K562 (cell line): ENCODE results near the gene PGM2L1. TPM values are rescaled to one million over a fixed set of nuclear protein-coding genes. Genes with fewer than 3 reads are reported as not detected.

Source experiments
- BRD9 ChIP-seq: fragments of 450-650 bp; IDR thresholded peaks from 2 replicates; pipeline ENCODE4 v1.6.1; 2018; ENCODE audit warnings: low read depth; ENCODE audit not compliant: partially characterized antibody
- CC2D1A ChIP-seq: fragments of 450-650 bp; IDR thresholded peaks from 2 replicates; pipeline ENCODE4 v1.6.1; 2017; ENCODE audit warnings: mild to moderate bottlenecking
- DNMT1 ChIP-seq: fragments of 450-650 bp; IDR thresholded peaks from 2 replicates; pipeline ENCODE4 v1.6.1; 2016; ENCODE audit warnings: antibody characterized with exemption, mild to moderate bottlenecking
- E2F3 ChIP-seq: fragments of 250-450 bp; sonication (Bioruptor Pico); IDR thresholded peaks from 2 replicates; pipeline ENCODE4 v1.4.0; 2020; ENCODE audit warnings: mild to moderate bottlenecking
- NFIX ChIP-seq: fragments of 250-450 bp; sonication (Bioruptor Pico); IDR thresholded peaks from 2 replicates; pipeline ENCODE4 v1.4.0; 2020; ENCODE audit warnings: low read depth, mild to moderate bottlenecking, moderate library complexity
- POLR2AphosphoS5 ChIP-seq: IDR thresholded peaks from 2 replicates; pipeline ENCODE4 v1.6.1; 2011; ENCODE audit warnings: mild to moderate bottlenecking, low read depth, low read length, moderate library complexity; ENCODE audit not compliant: control insufficient read depth, insufficient read depth
- RBM17 ChIP-seq: fragments of 200-400 bp; formaldehyde crosslinking; IDR thresholded peaks from 2 replicates; pipeline ENCODE4 v1.6.1; 2017; ENCODE audit warnings: low read depth, mild to moderate bottlenecking, low read length, borderline replicate concordance
- WHSC1 ChIP-seq: IDR thresholded peaks from one replicate; pipeline ENCODE4 v1.6.1; 2012; ENCODE audit warnings: low read length, control low read depth, inconsistent platforms
- ZNF354B ChIP-seq: fragments of 250-450 bp; sonication (Bioruptor Pico); IDR thresholded peaks from 2 replicates; pipeline ENCODE4 v1.4.0; 2020
- ZNF431 ChIP-seq: sonication (generic); formaldehyde crosslinking; IDR thresholded peaks from 2 replicates; pipeline ENCODE4 v1.8.0; 2022; ENCODE audit warnings: mild to moderate bottlenecking, missing genetic modification reagents
- ZNF57 ChIP-seq: fragments of 450-650 bp; formaldehyde crosslinking; IDR thresholded peaks from 2 replicates; pipeline ENCODE4 v1.4.0; 2020; ENCODE audit warnings: mild to moderate bottlenecking, moderate library complexity
- ZNF79 ChIP-seq: fragments of 250-450 bp; sonication (Bioruptor Pico); IDR thresholded peaks from 2 replicates; pipeline ENCODE4 v1.4.0; 2020; ENCODE audit warnings: low read depth, mild to moderate bottlenecking, moderate library complexity
- polyA plus RNA-seq, 8 experiments: library from polyadenylated mRNA; depleted of rRNA in 4 of 8; stranded (reverse) in 5 of 8; unstranded in 3 of 8; fragments of >200 nt; fragmentation: Nextera tagmentation in 2 of 8; fragmentation: Illumina TruSeq in 1 of 8; extraction: Ambion mirVana in 2 of 8; extraction: Trizol in 1 of 8; gene quantifications; 2 replicates each; pipeline versions ENCODE4 v1.2.1 to v1.2.3, GENCODE V29; 2011 to 2014; ENCODE audit warnings: inconsistent platforms in 1 of 8, missing spikeins in 1 of 8
- total RNA-seq, 7 experiments: library from RNA; depleted of rRNA in 6 of 7; stranded (reverse); fragments of >200 nt in 6 of 7; fragmentation: Illumina TruSeq in 2 of 7; extraction: Trizol in 2 of 7; gene quantifications; 2 replicates each; pipeline versions ENCODE4 v1.2.1 to v1.2.3, GENCODE V29; 2011 to 2021; ENCODE audit warnings: low replicate concordance in 1 of 7
- TF ChIP-seq, protein P1 (sequence below): fragments of 450-650 bp; IDR thresholded peaks from 2 replicates; pipeline ENCODE4 v1.6.1; 2018; ENCODE audit not compliant: partially characterized antibody
- TF ChIP-seq, protein P2 (sequence below): sonication (generic); formaldehyde crosslinking; IDR thresholded peaks from 2 replicates; pipeline ENCODE4 v1.8.0; 2023; ENCODE audit warnings: missing genetic modification reagents, mild to moderate bottlenecking, borderline replicate concordance
- TF ChIP-seq, protein P3 (sequence below): fragments of 250-450 bp; sonication (Bioruptor Pico); IDR thresholded peaks from 2 replicates; pipeline ENCODE4 v1.5.0; 2022; ENCODE audit warnings: mild to moderate bottlenecking

Gene PGM2L1
- total and polyA plus RNA-seq, 9 of the 15 experiments (the other 6 are each of a cell fraction or from before 2014, with no cell fraction given), result 0.32 to 0.95 (median 0.63) TPM

DNA sequence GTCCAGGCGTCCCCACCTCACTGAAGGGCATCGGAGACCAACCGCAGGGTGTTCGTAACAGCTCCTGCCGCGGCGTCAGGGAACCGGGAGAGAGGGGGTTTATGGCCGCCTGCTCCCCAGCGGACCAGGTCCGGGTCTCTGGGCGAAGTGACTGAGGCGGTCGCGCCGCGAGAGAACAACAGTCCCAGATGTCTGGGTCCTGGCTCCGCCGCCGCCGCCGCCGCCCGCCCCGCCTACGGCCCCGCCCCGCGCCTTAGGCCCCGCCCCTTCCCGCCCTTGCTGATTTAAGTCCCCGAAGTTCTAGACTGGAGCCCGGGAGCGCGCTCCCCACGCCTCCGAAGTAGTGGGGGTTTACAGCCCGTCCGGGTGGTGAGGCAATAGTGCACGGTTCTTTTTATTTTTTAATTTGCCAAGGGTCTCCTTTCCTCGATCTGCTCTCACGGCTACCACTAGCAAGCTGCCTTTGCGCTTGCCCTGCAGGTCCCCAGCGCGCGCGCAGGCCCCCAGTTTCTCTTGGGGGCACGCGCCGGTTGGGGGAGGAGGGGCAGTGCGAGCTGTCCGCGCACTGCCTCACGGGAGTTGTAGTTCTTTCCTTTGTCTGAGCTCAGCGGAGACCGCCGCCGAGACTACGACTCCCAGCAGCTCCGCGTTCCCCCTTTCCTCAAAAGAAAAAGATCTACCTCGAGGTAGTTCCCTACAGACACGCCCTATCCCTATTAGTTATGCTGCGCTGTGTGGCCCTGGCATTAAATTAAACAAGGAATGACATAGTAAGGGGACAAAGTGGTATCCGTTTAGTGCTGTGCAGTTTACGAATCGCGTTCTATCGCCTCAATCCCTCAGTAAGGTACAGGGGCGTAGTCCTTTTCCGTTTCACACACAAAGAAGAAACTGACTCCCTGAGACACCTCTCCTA lies at the start of gene PGM2L1 (continued):
- TF ChIP-seq, protein P1, sequence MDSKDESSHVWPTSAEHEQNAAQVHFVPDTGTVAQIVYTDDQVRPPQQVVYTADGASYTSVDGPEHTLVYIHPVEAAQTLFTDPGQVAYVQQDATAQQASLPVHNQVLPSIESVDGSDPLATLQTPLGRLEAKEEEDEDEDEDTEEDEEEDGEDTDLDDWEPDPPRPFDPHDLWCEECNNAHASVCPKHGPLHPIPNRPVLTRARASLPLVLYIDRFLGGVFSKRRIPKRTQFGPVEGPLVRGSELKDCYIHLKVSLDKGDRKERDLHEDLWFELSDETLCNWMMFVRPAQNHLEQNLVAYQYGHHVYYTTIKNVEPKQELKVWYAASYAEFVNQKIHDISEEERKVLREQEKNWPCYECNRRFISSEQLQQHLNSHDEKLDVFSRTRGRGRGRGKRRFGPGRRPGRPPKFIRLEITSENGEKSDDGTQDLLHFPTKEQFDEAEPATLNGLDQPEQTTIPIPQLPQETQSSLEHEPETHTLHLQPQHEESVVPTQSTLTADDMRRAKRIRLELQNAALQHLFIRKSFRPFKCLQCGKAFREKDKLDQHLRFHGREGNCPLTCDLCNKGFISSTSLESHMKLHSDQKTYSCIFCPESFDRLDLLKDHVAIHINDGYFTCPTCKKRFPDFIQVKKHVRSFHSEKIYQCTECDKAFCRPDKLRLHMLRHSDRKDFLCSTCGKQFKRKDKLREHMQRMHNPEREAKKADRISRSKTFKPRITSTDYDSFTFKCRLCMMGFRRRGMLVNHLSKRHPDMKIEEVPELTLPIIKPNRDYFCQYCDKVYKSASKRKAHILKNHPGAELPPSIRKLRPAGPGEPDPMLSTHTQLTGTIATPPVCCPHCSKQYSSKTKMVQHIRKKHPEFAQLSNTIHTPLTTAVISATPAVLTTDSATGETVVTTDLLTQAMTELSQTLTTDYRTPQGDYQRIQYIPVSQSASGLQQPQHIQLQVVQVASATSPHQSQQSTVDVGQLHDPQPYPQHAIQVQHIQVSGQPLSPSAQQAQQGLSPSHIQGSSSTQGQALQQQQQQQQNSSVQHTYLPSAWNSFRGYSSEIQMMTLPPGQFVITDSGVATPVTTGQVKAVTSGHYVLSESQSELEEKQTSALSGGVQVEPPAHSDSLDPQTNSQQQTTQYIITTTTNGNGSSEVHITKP, result peak; percentile 53
- peak; percentile 62; the same call in 1 of the 2 replicates for TF ChIP-seq E2F3
- TF ChIP-seq RBM17, result no peak
- TF ChIP-seq ZNF79 (CRISPR knock-in tag), result no peak
- TF ChIP-seq POLR2AphosphoS5, result no peak; the same call in 1 of the 2 replicates
- TF ChIP-seq WHSC1, result no peak
- no peak for TF ChIP-seq ZNF57 (CRISPR knock-in tag)
- TF ChIP-seq BRD9, result no peak
- TF ChIP-seq, protein P2, sequence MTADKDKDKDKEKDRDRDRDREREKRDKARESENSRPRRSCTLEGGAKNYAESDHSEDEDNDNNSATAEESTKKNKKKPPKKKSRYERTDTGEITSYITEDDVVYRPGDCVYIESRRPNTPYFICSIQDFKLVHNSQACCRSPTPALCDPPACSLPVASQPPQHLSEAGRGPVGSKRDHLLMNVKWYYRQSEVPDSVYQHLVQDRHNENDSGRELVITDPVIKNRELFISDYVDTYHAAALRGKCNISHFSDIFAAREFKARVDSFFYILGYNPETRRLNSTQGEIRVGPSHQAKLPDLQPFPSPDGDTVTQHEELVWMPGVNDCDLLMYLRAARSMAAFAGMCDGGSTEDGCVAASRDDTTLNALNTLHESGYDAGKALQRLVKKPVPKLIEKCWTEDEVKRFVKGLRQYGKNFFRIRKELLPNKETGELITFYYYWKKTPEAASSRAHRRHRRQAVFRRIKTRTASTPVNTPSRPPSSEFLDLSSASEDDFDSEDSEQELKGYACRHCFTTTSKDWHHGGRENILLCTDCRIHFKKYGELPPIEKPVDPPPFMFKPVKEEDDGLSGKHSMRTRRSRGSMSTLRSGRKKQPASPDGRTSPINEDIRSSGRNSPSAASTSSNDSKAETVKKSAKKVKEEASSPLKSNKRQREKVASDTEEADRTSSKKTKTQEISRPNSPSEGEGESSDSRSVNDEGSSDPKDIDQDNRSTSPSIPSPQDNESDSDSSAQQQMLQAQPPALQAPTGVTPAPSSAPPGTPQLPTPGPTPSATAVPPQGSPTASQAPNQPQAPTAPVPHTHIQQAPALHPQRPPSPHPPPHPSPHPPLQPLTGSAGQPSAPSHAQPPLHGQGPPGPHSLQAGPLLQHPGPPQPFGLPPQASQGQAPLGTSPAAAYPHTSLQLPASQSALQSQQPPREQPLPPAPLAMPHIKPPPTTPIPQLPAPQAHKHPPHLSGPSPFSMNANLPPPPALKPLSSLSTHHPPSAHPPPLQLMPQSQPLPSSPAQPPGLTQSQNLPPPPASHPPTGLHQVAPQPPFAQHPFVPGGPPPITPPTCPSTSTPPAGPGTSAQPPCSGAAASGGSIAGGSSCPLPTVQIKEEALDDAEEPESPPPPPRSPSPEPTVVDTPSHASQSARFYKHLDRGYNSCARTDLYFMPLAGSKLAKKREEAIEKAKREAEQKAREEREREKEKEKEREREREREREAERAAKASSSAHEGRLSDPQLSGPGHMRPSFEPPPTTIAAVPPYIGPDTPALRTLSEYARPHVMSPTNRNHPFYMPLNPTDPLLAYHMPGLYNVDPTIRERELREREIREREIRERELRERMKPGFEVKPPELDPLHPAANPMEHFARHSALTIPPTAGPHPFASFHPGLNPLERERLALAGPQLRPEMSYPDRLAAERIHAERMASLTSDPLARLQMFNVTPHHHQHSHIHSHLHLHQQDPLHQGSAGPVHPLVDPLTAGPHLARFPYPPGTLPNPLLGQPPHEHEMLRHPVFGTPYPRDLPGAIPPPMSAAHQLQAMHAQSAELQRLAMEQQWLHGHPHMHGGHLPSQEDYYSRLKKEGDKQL, result no peak
- TF ChIP-seq NFIX, result no peak
- TF ChIP-seq DNMT1, result no peak
- TF ChIP-seq ZNF431 (CRISPR knock-in tag), result no peak
- TF ChIP-seq, protein P3, sequence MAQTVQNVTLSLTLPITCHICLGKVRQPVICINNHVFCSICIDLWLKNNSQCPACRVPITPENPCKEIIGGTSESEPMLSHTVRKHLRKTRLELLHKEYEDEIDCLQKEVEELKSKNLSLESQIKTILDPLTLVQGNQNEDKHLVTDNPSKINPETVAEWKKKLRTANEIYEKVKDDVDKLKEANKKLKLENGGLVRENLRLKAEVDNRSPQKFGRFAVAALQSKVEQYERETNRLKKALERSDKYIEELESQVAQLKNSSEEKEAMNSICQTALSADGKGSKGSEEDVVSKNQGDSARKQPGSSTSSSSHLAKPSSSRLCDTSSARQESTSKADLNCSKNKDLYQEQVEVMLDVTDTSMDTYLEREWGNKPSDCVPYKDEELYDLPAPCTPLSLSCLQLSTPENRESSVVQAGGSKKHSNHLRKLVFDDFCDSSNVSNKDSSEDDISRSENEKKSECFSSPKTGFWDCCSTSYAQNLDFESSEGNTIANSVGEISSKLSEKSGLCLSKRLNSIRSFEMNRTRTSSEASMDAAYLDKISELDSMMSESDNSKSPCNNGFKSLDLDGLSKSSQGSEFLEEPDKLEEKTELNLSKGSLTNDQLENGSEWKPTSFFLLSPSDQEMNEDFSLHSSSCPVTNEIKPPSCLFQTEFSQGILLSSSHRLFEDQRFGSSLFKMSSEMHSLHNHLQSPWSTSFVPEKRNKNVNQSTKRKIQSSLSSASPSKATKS (CRISPR knock-in tag), result no peak
- TF ChIP-seq CC2D1A, result no peak
- no peak for TF ChIP-seq ZNF354B (CRISPR knock-in tag)
